GM10248 (cell line): ENCODE data around the gene MPV17.

Source experiments
- CTCF ChIA-PET: fragments of 300-600 bp; sonication (Branson Sonifier 250); formaldehyde crosslinking; extraction: SDS; loops from one replicate; lab custom pipeline; 2021; ENCODE audit warnings: antibody characterized with exemption; lab: Yijun Ruan, JAX
- POLR2A ChIA-PET: fragments of 350-650 bp; sonication (Branson Sonifier 250); formaldehyde crosslinking; extraction: SDS; loops from one replicate; lab custom pipeline; 2020; ENCODE audit warnings: antibody characterized with exemption; lab: Yijun Ruan, JAX
- DNase-seq: peaks from one replicate; pipeline ENCODE4 v3.0.0; 2012; ENCODE audit errors: extremely low spot score
- TF ChIP-seq, protein P1 (sequence below): IDR thresholded peaks from 2 replicates; pipeline ENCODE4 v1.5.1; 2012; ENCODE audit warnings: mild to moderate bottlenecking, low read depth; ENCODE audit errors: extremely low read depth, missing control alignments, control extremely low read depth

Gene MPV17

DNA sequence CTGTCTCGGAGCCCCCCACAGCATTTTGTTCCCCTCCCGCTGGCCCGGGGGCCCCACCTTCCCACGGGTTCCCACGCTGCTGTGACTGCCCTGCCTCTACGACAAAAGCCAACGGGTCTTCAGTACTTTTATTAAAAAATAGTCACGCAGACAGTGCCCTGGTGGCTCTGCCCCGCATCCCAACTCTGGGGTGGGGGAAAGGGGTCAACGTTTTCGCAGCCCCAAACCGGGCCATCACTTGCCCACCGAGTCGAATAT is 15.7 kb downstream of the MPV17 start:
- POLR2A ChIA-PET: no interaction called here
- TF ChIP-seq, protein P1, sequence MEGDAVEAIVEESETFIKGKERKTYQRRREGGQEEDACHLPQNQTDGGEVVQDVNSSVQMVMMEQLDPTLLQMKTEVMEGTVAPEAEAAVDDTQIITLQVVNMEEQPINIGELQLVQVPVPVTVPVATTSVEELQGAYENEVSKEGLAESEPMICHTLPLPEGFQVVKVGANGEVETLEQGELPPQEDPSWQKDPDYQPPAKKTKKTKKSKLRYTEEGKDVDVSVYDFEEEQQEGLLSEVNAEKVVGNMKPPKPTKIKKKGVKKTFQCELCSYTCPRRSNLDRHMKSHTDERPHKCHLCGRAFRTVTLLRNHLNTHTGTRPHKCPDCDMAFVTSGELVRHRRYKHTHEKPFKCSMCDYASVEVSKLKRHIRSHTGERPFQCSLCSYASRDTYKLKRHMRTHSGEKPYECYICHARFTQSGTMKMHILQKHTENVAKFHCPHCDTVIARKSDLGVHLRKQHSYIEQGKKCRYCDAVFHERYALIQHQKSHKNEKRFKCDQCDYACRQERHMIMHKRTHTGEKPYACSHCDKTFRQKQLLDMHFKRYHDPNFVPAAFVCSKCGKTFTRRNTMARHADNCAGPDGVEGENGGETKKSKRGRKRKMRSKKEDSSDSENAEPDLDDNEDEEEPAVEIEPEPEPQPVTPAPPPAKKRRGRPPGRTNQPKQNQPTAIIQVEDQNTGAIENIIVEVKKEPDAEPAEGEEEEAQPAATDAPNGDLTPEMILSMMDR: no peak
- no peak for DNase-seq
- CTCF ChIA-PET: no interaction called here

DNA sequence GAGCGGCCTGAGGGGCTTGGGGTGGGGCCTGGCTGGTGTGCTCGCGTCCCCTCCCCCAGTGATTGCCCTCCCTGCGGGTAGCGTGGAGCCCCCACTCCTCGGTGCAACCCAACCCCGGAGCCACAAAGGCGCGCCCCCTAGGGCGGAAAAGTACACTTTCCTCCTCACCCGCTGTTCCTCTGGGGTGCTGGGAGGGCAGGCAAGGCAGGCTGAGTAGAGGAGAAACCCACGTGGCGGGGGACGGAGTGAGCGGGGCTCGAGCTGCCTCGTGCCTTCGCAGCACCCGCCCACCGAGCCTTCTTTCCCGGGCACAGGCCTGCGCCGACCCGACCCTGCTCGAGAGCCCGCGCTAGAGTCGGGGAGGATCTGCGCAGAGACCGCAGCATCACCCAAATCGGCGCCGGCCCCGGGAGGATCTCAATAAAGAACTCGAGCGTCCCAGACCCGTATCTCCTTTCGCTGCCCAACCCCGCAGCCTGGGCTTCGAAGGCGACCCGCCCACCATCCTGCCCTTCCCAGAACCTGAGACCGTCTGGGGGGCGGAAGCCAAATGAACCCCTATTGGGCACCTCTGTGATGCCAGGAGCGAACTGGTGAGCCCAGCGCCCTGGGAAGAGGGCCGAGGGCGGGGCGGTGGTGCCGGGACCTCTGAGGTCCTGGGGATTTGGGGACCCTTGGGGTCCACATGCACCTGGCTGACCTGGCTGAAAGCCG is 16.2 kb downstream of the MPV17 start:
- ChIA-PET CTCF (interaction anchor here (1.1 to 5.7 kb wide), 2 partner anchors 11 to 16 kb away, joined by 3 to 33 read pairs; partner anchors contain the start of gene MPV17), POLR2A (no interaction called here)
- DNase-seq: peak; percentile 49
- TF ChIP-seq, protein P1: peak; percentile 21

GRCh38 chr2:27306136-27306535 is 16.8 kb downstream of the MPV17 start:
- TF ChIP-seq, protein P1: no peak
- no peak for DNase-seq
- CTCF ChIA-PET: interaction anchor here (1.1 to 10.7 kb wide), 4 partner anchors 8 to 24 kb away, joined by 3 to 138 read pairs (median 18); partner anchors contain the start of genes MPV17 and TRIM54
- POLR2A ChIA-PET: no interaction called here

DNA sequence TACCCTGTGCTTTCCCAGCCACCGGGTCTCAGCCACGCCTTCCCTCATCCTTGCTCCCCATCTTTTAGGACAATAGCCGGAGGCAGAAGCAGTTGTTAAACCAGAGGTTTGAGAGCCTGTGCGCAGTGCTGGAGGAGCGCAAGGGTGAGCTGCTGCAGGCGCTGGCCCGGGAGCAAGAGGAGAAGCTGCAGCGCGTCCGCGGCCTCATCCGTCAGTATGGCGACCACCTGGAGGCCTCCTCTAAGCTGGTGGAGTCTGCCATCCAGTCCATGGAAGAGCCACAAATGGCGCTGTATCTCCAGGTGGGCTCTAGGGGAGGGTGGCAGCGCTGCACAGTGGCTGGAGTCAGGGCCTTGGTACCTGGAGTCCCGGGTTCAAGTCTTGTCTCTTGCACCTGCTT is 17.4 kb downstream of the MPV17 start:
- POLR2A ChIA-PET: no interaction called here
- TF ChIP-seq, protein P1: no peak
- CTCF ChIA-PET: interaction anchor here (0.8 to 10.7 kb wide), 9 partner anchors 9 to 344 kb away, joined by 3 to 138 read pairs (median 29); partner anchors contain the start of genes MPV17 and TRIM54
- no peak for DNase-seq

GRCh38 chr2:27304488-27305240 is 18.2 kb downstream of the MPV17 start:
- TF ChIP-seq, protein P1: no peak
- no peak for DNase-seq
- POLR2A ChIA-PET: no interaction called here
- CTCF ChIA-PET: interaction anchor here (0.8 to 10.7 kb wide), 14 partner anchors 7 to 343 kb away, joined by 3 to 138 read pairs (median 19); partner anchors contain the start of genes MPV17, SLC30A3 and TRIM54
